H4 (cell line): ENCODE data around the gene STX2. TPM values are rescaled to one million over a fixed set of nuclear protein-coding genes. Genes with fewer than 3 reads are reported as not detected.
A peak's percentile ranks its signal among the peaks of the same experiment; 100 is the strongest.
"Not testable (repeated sequence)": the region's sequence is repeated elsewhere in the genome, so short reads cannot be mapped to it uniquely, and the experiment has no call there.

Experiments used
- DNase-seq: peaks from one replicate; pipeline ENCODE4 v3.0.0-alpha.2; 2015; ENCODE audit warnings: low spot score
- total RNA-seq: library from RNA; depleted of rRNA; stranded (reverse); fragments of >200 nt; shearing (Covaris generic); gene quantifications from 2 replicates; pipeline ENCODE4 v1.2.3, GENCODE V29; 2014

STX2 gene
- total RNA-seq, 1 experiment from 2014 or later = 19.6 TPM

- no peak for DNase-seq
Observed at GRCh38 chr12:130800312-130800711, 38.7 kb downstream of the STX2 start.

DNA sequence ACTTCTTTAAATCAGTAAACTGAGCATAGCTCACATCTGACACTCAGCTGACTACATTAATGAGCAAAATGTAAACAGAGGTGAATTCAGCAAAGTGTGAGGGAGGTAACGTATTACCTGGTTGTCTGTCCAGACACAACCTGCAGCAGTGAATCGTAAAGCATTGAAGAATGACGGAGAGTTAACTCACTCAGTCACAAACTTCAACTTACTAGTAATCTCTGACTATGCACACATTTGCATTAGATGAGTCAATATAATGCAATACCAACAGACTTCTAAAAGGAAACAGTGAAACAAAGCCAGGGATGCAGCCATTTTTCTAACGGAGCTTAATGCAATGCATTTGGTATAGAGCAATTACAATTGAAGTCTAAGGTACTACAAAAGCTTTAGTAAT lies 40.0 kb downstream of the STX2 start:
- no peak for DNase-seq

- no peak for DNase-seq
Observed at GRCh38 chr12:130796985-130797686, 41.9 kb downstream of the STX2 start.

- no peak for DNase-seq
Observed at GRCh38 chr12:130795906-130796305, 43.1 kb downstream of the STX2 start.

GRCh38 chr12:130793554-130793849 lies 45.5 kb downstream of the STX2 start:
- no peak for DNase-seq

DNA sequence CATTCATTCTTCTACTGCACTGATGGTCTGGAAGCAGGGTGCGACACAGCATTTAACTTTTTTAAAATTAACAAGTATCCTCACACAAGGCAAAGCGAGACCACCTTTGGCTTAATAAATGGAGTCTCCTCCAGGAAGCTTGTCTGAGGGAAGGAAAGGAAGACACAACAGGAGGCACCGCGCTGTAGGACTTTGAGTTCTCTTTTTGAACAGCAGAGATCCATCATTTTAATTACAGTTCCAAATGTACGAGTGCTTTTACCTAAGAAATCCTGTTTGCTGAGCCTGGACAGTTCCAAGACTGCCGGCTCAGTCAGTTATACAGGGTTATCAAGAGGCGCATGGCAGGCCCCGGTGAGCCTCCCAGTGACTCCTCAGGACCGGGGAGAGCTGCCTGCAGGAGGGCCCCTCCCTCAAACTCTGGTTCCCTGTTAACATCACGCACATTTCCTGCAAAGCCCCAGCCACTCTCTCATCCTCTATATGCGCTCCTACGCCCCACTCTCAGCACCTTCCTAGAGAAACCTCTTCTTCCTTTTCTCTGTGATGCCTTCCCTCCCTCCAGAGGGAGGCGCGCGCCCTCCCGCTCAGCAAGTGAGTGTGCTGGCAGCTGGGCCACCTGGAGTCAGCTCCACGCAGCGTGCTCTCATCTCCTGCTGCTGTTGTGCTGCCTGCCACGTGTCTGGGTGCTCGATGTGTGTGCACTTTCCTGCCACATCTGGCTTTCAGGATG lies 46.1 kb downstream of the STX2 start:
- DNase-seq = no peak

DNA sequence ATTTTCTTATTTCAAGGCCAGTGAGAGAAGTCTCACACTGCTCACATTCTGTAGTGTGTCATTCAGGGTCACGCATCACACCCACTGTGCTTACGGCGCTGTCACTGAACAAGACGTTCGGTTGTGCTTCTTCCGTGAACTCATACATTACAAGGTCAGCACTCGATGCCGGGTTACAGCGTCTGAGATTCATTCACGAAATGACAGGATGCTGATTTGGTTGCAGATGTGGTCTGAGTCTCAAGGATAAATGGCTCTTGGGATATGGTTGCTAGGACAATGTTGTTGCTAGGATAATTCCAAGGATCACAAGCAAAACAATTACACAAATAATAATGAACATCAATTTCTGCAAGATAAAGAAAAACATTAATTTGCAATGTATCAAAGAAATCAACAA lies 47.4 kb downstream of the STX2 start:
- no peak for DNase-seq

DNA sequence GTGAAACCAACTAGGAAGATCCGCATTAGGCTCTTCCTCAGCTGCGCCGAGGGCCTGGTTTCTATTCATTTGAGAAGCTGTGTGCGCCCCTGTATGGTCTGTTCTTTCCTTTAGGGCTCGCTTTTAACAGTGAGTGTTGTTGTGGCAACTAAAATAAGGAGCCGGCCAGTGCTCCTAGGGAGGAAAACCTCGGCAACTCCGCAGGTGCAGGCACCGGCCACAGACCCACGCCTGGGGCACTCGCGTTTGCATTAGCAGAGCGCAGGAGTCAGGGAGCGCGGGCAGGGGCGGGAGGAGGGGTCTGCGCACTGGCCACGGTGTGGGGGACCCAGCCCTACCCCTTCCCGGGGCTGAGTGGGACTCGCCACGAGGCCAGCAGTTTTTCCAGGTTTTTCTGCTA lies 50.5 kb downstream of the STX2 start:
- no peak for DNase-seq

DNA sequence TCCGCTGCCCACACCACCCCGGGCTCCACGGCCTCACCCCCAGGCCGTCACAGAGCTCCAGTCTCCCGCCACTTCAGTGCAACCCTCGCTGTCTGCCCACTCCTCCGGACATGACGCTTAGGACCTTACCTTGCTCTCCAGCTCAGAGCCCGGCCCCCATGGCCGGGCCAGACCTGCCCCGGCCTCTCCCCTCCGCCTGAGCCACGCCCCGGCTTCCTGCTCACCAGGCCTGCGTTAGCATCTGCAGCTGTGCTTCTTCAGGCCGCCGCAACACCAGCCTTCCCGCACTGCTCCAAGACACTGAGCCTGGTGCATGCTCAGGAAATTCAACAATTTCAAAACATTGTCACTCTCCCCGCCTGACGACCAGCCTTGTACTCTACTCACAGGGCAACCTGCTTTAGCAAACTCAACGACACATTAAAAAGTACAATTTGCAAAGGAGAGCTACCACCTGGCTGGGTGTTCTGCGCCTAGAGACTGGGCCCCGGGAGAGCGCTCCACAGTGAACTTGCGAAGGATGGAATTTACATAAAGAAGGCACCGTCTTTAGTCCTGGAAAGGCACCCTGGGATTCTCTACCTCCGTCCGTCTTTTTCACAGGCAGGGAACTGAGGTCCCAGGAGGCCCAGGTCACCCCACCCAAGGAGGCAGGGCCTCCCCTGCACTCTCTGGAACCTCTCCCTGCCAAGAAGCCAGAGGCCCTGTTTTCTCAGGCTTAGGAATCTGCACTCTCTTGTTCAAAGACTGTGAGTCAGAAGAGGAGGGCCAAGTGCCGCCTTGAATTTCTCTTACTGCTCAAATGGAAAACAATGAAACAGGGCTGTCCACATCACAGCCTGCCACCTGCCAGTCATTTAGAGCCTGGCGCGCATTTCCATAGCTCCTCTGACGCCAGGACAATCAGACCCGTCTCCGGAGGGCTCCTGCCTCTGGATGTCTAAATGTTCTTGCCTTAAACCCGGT lies 51.3 kb downstream of the STX2 start:
- no peak for DNase-seq

DNA sequence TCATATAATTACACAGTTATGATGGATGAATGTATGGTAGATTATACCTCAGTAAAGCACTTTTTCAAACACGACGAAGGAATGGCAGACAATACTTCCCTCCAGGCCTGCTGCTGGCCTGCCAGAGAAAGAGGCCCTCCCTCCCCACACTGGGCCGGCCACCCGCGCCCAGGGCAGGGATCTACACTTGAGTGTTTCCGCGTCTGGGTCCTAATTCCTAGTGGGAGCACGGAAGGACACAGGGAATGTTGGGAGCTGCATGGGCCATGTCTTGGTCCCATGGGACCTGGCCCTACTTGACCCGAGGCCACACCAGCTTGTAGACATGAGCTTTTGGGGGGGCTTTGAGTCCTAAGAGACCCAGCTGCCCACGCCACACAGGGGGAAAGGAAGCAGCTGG lies 52.0 kb downstream of the STX2 start:
- DNase-seq = no peak

- DNase-seq = no peak
Observed at GRCh38 chr12:130783110-130783715, 55.8 kb downstream of the STX2 start.

GRCh38 chr12:130782245-130782644 lies 56.8 kb downstream of the STX2 start:
- not testable (repeated sequence) for DNase-seq

DNA sequence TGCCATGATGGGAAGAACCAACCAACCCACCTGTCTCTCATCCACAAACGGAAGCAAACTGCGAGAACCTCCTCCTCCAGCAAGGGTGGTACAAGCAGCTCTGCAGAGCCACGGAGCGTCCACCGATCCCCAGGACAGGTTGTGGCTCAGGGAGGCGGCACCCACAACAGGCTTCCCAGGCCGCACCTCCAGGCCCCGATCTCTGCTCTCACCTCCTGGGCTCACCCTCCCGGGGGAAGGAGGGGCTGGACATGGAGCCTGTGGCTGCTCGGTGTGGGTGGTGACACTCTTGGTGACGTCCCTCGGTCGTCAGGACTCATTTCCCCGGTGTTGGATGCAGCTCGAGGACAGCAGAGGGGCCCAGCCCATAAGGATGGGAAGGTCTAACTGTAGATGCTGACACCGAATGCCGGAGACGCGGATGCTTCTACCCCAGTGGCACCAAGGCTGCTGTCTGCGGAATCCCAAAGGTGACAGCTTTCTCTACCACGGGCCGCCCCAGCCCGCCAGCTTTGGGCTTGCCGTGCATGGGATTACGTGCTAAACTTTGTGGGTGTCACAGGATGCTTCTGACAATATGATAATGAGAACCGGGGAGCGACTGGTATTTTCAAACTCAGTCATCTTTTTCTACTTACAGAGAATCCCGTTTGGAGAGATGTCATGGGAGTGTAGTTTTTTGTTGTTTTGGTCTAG lies 58.0 kb downstream of the STX2 start:
- no peak for DNase-seq

- no peak for DNase-seq
Observed at GRCh38 chr12:130780325-130780724, 58.7 kb downstream of the STX2 start.

GRCh38 chr12:130778776-130779175 lies 60.3 kb downstream of the STX2 start:
- DNase-seq = no peak

GRCh38 chr12:130776857-130777339 lies 62.2 kb downstream of the STX2 start:
- DNase-seq = no peak

DNA sequence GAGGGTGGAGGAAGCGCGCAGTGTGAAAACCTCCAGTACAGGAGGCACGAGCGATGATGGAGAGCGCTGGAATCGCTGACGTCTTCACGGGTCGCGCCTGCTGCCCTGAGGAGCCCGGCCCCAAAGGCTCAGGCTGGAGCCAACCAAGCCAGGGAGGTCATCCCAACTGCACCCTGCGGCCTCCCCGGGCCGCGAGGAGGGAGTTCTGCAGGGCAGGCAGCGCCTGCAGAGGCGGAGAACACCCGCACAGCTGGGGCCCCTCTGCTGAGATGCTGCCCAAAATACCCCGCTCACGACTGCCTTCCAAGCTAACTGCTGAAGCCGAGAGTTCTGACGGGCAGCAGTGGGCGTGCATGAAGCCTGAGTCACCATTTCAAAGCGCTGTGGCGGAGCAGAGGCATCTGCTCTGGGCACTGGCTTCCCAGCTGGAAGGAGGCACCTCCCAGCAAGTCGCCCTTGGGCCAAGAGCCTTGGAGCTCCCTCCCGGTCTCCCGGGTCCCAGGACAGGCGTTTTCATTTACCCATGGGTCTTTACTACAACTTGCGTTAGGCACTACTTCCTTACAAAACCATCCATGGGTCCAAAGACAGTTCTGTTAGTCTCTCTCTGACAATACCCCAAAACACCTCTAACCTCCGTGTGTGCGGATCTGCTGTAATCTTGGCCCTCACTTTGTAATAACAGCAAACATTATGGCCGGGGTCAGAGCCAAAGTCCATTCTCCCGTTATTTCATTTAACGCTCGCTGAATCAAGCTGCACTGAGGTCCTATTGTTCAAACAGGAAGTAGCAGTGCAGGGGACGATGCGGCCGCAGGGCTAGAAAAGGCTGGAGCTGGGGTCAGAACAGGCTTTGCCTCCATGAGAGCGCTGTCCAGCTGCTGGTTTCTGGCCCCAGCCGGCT lies 62.8 kb downstream of the STX2 start:
- DNase-seq = peak; percentile 69

GRCh38 chr12:130770413-130771028 lies 68.5 kb downstream of the STX2 start:
- DNase-seq = no peak

- DNase-seq = no peak
Observed at GRCh38 chr12:130768120-130768519, 70.9 kb downstream of the STX2 start.

GRCh38 chr12:130766470-130766869 lies 72.6 kb downstream of the STX2 start:
- no peak for DNase-seq
